Duodenal mucosa (tissue), 2 donors: ENCODE measurements around the gene SERHL2.
"Not testable (repeated sequence)": the region's sequence is repeated elsewhere in the genome, so short reads cannot be mapped to it uniquely, and the experiment has no call there.

ENCODE experiments used
- H3K27ac ChIP-seq: one replicate; pipeline ENCODE4 v1.7.0; 2013; ENCODE audit warnings: low read depth, low read length
- H3K27me3 ChIP-seq, 2 donors: one replicate each; pipeline ENCODE4 v1.7.0; 2013; ENCODE audit warnings: low read length in 2 of 2, control low read depth in 1 of 2; ENCODE audit not compliant: insufficient read depth in 2 of 2, control insufficient read depth in 1 of 2
- H3K36me3 ChIP-seq, 2 donors: one replicate each; pipeline ENCODE4 v1.7.0; 2013; ENCODE audit warnings: low read length in 2 of 2, control low read depth in 1 of 2; ENCODE audit not compliant: insufficient read depth in 2 of 2, control insufficient read depth in 1 of 2
- H3K4me1 ChIP-seq, 2 donors: one replicate each; pipeline ENCODE4 v1.7.0; 2013; ENCODE audit warnings: low read length in 2 of 2, control low read depth in 1 of 2; ENCODE audit not compliant: insufficient read depth in 2 of 2, control insufficient read depth in 1 of 2
- H3K4me3 ChIP-seq, 2 donors: one replicate each; pipeline ENCODE4 v1.7.0; 2013; ENCODE audit warnings: low read length in 2 of 2, low read depth in 1 of 2
- H3K9ac ChIP-seq, 2 donors: one replicate each; pipeline ENCODE4 v1.7.0; 2013; ENCODE audit warnings: low read length in 2 of 2, low read depth in 1 of 2
- H3K9me3 ChIP-seq, 2 donors: one replicate each; pipeline ENCODE4 v1.7.0; 2013; ENCODE audit warnings: low read length in 2 of 2, control low read depth in 1 of 2; ENCODE audit not compliant: control insufficient read depth in 1 of 2

The SERHL2 gene

GRCh38 chr22:42535082-42535731 is 18.5 kb upstream of the SERHL2 start:
- H3K27me3 ChIP-seq, H3K4me3 ChIP-seq, H3K9me3 ChIP-seq, H3K36me3 ChIP-seq, H3K27ac ChIP-seq, H3K4me1 ChIP-seq, H3K9ac ChIP-seq: not testable (repeated sequence)

DNA sequence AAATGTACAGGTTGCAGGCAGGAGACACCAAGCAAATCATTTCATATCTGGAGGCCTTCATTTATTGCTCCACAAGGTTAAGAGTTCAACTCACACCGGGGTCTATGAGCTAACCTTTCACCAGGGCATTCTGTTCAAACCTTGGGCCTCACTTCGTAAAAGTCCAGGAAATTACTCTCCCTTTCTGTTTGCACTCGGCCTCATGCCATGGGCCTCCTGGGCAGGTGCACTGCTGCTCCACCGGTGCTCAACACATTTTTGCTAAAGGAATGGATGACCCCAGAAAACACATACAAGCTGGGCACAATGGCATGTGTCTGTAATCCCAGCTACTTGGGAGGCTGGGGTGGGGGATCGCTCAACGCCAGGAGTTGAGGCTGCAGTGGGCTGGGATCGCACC is 17.6 kb upstream of the SERHL2 start:
- H3K4me1 ChIP-seq = peaks cover 0 to 7% of the 10 kb centered on the region in 2 donors
- H3K4me3 ChIP-seq = no peak overlapping the region
- no peaks in the 10 kb centered on the region for H3K9me3 ChIP-seq
- H3K27ac ChIP-seq = no peak overlapping the region
- no peaks in the 10 kb centered on the region for H3K27me3 ChIP-seq
- H3K9ac ChIP-seq = no peak overlapping the region
- no peaks in the 10 kb centered on the region for H3K36me3 ChIP-seq

DNA sequence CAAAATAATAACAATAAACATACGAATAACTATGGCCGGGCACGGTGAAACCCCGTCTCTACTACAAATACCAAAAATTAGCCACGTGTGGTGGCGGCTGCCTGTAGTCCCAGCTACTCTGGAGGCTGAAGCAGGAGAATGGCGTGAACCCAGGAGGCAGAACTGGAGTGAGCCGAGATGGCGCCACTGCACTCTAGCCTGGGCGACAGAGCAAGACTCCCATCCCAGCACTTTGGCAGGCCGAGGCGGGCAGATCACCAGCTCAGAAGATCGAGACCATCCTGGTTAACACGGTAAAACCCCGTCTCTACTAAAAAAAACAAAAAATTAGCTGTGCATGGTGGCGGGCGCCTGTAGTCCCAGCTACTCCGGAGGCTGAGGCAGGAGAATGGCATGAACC is 17.1 kb upstream of the SERHL2 start:
- not testable (repeated sequence) for H3K27me3 ChIP-seq, H3K27ac ChIP-seq, H3K36me3 ChIP-seq, H3K9ac ChIP-seq, H3K4me1 ChIP-seq, H3K4me3 ChIP-seq, H3K9me3 ChIP-seq

- not testable (repeated sequence) for H3K4me3 ChIP-seq, H3K9ac ChIP-seq, H3K36me3 ChIP-seq, H3K27me3 ChIP-seq, H3K4me1 ChIP-seq, H3K27ac ChIP-seq, H3K9me3 ChIP-seq
Observed at GRCh38 chr22:42537199-42537831, 16.4 kb upstream of the SERHL2 start.

- not testable (repeated sequence) for H3K4me3 ChIP-seq, H3K9me3 ChIP-seq, H3K4me1 ChIP-seq, H3K9ac ChIP-seq, H3K27ac ChIP-seq, H3K27me3 ChIP-seq, H3K36me3 ChIP-seq
Observed at GRCh38 chr22:42539236-42539771, 14.5 kb upstream of the SERHL2 start.

GRCh38 chr22:42544686-42545085 is 9.1 kb upstream of the SERHL2 start:
- no peaks in the 10 kb centered on the region for H3K36me3 ChIP-seq
- H3K4me3 ChIP-seq = no peak overlapping the region
- peaks cover 0 to 6% of the 10 kb centered on the region in 2 donors for H3K27me3 ChIP-seq
- no peak overlapping the region for H3K27ac ChIP-seq
- H3K9me3 ChIP-seq = no peaks in the 10 kb centered on the region
- no peak overlapping the region for H3K9ac ChIP-seq
- H3K4me1 ChIP-seq = no peaks in the 10 kb centered on the region

DNA sequence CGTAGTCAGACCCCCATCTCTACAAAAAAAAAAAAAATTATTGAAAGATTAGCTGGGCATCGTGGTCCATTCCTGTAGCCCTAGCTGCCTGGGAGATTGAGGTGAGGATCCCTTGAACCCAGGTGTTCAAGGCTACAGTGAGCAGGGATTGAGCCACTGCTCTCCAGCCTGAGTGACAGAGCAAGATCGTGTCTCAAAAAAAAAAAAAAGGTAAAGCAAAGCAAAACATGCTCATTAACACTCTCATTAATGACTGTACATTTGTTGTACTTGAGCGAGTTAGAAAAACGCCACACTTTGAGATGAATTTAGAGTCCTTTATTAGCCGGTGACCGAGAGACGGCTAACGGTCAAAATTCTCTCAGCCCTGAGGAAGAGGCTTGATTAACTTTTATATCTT is 6.2 kb upstream of the SERHL2 start:
- peaks cover 0 to 2% of the 10 kb centered on the region in 2 donors for H3K9me3 ChIP-seq
- no peaks in the 10 kb centered on the region for H3K36me3 ChIP-seq
- H3K9ac ChIP-seq = no peak overlapping the region

DNA sequence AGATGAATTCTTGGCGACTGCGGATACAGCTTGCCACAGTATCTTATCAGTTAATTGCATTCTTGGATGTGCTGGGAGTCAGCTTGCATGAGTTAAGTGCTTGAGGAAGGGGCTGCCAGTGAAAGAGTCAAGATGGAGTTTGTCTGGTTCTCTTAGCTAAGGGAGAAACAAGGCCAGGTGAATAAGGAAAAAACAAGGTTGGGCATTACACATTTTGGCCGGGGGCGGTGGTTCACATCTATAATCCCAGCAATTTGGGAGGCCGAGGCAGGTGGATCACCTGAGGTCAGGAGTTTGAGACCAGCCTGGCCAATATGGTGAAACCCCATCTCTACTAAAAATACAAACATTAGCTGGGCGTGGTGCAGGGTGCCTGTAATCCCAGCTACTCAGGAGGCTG is 5.6 kb upstream of the SERHL2 start:
- H3K4me1 ChIP-seq, H3K27me3 ChIP-seq, H3K27ac ChIP-seq, H3K4me3 ChIP-seq, H3K36me3 ChIP-seq, H3K9ac ChIP-seq, H3K9me3 ChIP-seq: not testable (repeated sequence)

More for the DNA sequence above, 6.2 kb upstream of the SERHL2 start:
- Histone ChIP-seq H3K4me1 (no peaks in the 10 kb centered on the region), H3K4me3 (no peak overlapping the region), H3K27me3 (peaks cover 0 to 6% of the 10 kb centered on the region in 2 donors), H3K27ac (no peak overlapping the region)

DNA sequence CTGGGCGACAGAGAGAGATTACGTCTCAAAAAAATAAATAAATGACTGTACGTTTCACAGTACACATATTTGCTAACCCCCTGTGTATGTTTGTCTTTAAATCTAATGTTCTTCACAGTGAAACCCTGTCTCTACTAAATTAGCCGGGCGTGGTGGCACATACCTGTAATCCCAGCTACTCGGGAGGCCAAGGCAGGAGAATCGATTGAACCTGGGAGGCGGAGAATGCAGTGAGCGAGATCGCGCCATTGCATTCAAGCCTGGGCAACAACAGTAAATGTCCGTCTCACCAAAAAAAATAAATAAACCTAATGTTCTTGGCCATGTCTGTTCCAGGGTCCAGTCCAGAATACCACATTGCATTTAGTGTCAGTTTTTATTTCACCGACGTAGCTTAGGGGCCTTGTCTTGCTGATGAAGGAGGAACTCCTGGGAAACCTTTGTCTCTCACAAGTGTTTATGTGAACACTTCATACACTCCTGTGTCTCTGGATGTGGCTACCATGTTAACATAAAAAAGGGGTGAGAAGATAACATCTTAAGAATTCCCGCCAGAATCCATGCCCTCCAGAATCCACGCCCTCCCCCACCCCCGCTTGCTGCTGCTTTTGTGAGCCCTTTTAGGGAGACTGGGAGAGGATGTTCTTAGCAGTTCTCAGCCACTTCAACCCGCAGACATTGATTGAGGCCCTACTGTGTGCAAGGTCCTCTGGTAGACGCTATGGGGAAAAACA is 5.0 kb upstream of the SERHL2 start:
- Histone ChIP-seq H3K9ac (no peak overlapping the region), H3K36me3 (no peaks in the 10 kb centered on the region), H3K9me3 (peaks cover 0 to 2% of the 10 kb centered on the region in 2 donors), H3K27ac (no peak overlapping the region), H3K4me3 (no peak overlapping the region), H3K27me3 (peaks cover 0 to 6% of the 10 kb centered on the region in 2 donors), H3K4me1 (peaks cover 0 to 4% of the 10 kb centered on the region in 2 donors)

DNA sequence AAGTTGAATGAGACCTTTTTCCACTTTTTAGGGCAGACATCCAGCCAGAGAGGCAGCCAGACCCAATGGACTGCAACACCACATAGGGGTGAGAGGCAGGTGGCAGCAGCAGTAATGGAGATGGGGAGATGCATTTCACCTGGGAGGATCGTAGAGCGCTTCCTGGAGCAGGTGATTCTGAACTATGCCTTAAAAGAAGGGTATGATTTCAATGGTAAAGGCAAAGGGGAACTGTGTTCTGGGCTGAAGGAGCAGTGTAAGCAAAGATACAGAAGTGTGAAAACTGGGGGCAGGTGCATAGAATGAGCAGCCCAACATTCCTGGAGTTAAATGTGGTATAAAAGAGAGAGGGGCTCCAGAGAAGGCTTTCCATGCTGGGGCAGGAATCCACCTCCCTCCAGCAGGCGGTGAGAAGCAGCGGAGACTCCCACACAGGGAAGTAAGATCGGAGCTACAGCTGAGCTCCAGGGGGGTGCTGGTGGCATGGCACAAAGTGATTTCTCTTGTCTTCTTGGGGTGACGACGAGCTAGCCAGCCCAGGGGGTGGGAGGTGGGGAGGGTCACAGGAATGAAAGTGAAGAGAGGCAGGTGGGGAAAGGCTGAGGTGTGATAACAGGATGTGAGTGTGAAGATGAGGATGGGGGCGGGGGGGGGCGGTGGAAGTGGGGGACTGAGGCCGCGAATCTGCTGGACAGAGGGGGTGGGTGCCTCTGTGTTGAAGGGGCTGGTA is 4.3 kb upstream of the SERHL2 start:
- H3K36me3 ChIP-seq = no peaks in the 10 kb centered on the region
- no peak overlapping the region for H3K27ac ChIP-seq
- no peak overlapping the region for H3K4me3 ChIP-seq
- no peak overlapping the region for H3K9ac ChIP-seq
- peaks cover 0 to 10% of the 10 kb centered on the region in 2 donors for H3K4me1 ChIP-seq
- peaks cover 0 to 2% of the 10 kb centered on the region in 2 donors for H3K9me3 ChIP-seq
- H3K27me3 ChIP-seq = peaks cover 0 to 6% of the 10 kb centered on the region in 2 donors
